HG03565 (cell line): ENCODE data around the gene L3MBTL4.
"Not testable (repeated sequence)": the region's sequence is repeated elsewhere in the genome, so short reads cannot be mapped to it uniquely, and the experiment has no call there.

ENCODE experiments used
- ATAC-seq: cut with Tn5 transposase; IDR thresholded peaks from one replicate; pipeline ENCODE4 v1.9.1; 2021; ENCODE audit warnings: mild to moderate bottlenecking, moderate library complexity; ENCODE audit not compliant: unreplicated experiment

The L3MBTL4 gene

DNA sequence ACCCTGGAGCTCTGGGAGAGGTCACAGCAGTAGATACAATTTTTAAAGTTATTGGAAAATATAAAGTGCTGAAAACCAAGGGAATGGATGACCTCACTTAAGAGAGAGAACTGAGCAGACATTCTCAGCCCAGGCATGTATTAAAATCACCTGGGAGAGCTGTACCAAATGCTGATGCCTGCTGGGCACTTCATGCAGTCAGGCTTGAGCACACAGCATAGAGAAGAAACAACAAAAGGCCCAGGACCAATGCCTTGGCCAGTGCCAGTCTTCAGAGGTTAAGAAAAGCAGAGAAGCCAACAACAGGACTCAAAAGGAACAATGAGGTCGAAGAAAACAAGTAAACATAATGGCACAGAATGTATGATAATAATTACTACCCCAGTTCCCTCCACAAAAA lies 211.8 kb downstream of the L3MBTL4 start:
- ATAC-seq = no peak

DNA sequence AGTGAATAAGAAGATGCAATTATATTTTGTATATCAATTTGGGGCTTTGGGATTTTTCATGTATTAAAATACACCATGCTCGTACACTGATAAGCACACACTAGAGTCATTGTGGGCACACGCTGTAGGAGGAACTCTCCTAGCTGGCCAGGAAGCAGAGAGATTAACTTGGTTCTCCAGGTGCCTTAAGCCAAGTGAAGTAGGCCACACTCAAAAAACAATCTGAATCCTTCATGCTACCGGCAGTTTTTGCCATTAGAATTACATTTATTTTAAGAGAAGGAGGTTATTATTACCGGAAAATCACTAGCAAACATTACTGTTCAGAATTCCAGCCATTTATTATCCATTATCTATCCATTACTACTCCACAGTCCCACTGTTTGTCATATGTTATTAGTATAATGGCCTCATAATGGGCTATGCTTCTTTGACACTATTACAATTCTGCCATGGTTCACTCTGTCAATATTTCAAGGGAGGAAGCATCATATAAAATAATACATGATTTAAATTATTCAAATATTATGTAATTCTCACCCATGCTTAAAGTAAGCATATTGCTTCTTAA lies 214.4 kb downstream of the L3MBTL4 start:
- no peak for ATAC-seq

DNA sequence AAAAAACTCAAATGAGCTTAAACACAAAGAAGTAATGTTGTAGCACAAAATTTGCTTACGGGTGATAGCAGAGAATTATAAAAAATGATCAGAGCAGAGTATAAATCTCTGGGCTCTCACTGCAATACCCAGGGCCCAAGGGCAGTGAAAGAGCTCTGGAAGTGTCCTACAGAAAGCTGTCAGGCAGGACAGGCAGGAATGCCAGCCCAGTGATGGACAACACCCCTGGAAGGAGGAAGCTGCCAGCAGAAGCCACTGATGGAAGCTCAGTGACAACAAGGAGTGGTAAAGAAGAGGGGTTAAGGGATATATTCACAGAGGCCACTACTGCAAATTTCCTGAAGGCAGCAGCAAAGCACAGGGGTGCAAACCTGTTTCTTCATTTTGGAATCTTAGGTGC lies 214.9 kb downstream of the L3MBTL4 start:
- ATAC-seq = no peak

DNA sequence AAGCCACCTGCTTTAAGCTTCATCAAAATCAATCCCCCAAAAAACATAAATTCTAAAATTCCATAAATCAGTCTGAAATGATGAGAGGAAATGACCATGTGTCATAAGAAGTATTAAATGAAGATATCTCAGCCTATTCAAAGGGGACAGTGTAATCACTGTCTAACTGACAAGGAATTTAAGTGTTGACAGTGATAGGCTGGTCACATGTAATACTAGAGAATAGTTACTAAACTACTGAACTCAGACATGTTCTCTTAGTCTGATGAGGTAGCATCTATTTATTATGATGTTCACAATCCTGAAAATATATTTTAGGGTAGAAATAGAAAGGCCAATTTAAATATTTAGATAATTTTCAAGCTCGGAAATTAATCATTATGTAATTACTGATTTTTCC lies 216.1 kb downstream of the L3MBTL4 start:
- ATAC-seq = no peak

DNA sequence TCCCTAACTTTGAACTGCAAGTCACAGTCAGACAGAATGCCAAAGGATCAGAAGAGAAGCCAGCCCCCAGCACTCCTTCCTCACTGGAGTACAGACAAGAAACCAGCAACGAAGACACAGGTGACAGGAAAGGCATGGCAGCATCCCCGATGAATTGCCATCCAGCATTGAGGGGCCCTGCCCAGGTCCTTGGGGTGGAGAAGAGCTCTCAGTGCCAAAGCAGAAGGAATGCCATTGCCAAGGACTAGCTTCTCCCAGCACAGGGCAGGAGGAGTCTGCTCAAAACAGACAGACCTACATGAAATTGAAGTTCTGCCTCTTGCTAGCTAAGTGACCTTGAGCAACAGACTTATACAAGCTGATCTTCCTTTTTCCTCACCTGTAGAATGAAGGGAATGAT lies 220.1 kb downstream of the L3MBTL4 start:
- ATAC-seq = no peak

DNA sequence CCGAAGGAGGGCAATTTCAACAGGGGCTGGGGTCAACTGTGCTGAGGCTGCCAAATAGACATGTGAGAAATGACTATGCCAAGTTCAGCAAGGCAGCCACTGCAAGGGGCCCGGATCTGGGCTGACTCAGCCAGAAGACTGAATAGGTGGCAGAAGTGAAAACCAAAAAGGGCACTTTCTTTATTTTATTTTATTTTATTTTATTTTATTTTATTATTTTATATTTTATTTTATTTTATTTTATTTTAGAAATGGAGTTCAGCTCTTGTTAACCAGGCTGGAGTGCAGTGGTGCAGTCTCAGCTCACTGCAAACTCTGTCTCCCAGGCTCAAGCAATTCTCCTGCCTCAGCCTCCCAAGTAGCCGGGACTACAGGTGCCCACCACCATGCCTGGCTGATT lies 228.9 kb downstream of the L3MBTL4 start:
- ATAC-seq = not testable (repeated sequence)

DNA sequence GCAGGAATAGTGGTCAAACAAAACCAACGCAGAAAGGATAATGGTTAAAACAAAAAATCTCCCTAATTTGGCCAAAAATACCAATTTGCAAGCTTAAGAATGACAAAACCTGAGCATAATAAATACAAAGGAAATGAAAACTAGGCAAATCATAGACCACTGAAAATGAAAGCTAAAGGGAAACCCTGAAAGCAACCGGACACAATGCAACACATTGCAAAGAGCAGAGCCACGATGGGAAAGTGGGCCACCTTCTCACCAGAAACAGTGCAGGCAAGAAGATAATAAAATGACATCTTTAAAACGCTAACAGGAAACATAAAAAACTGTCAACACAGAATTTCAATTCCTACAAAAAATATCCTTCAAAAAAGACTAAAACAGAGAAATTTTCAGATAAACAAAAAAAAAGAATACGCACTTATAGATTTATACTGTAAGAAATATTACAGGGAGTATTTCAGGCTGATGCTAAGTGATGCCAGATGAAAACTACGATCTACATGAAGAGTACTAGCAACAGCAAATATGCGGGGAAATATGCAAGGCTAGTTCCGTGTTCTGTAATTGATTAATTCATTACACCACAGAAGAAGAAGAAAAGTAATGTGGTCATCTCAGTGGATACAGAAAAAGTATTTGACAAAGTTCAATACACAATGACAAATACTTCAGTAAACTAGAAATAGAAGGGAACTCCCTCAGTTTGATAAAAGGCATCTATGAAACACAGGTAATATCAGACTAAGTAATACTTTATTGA lies 239.5 kb downstream of the L3MBTL4 start:
- ATAC-seq = no peak

DNA sequence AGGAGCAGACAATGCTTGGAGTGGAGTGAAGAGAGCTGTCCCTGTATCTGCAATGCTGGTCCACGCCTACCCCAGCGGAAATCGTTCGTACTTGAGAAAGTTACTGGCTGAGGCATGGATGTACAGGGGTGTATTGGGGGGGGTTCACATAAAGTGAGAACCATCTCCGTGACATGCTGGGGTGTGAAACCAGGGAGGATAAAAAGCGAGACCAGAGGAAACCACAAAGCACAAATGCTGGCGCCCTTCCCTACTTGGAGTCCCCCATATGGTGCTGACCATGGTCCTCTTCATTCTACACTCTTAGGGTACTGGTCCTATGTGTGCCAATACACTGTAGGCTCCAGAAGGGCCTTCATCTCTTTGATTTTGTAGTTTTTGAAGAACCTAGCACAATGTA lies 244.1 kb downstream of the L3MBTL4 start:
- ATAC-seq = no peak

DNA sequence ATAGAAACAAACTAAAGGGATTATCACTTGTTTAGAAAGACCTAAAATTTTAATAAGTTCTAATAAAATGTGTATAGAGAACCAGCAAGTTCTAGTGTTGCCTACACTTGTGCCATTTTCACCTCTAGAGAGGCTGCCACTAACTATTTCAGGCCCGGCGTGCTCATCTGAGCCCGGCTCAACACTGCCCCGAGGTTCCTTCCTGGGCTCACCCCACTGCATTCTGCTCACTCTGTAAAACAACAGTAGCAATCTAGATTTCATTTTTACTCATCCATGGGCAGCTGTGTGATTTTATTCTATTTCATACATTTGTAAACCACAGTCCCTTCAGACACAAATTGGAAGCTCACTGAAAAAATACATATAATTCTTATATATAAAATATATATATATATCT lies 253.2 kb downstream of the L3MBTL4 start:
- ATAC-seq = no peak

DNA sequence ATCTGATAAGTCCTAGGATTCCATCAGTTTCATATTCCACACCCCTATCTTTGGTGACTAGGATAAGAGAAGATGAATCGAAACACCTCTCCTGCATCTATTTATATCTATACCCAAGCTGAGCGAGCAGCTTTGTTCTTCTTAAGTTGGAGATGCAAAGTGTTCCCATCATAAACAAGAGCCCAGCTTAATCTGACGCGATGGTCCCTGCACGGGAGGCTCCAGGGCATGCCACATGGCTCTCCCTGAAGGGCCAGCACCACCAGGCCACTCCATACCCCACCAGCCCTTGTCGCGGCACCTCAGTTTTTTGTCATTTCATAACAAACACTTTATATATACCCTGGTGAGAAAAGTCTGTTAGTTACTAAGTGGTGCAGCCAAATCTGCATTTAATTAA lies 255.3 kb downstream of the L3MBTL4 start:
- ATAC-seq = no peak

DNA sequence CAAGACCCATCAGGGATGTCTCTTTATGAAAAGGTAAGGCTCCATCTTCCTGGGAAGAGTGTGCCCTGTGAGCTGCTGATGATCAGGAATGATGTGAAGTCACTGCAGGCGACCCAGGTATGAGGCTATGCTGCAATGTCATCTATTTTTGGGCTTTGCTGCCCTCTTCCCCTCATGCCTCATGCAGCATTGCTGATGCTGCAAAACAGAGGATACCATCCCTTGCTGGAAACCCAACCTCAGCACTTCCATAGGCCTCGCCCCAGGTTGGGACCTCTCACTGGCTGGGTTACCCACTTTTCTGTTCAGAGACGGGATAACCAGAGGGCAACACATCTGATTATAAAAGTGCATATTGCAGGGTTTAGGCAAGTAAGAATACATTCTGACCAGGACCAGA lies 255.8 kb downstream of the L3MBTL4 start:
- no peak for ATAC-seq

DNA sequence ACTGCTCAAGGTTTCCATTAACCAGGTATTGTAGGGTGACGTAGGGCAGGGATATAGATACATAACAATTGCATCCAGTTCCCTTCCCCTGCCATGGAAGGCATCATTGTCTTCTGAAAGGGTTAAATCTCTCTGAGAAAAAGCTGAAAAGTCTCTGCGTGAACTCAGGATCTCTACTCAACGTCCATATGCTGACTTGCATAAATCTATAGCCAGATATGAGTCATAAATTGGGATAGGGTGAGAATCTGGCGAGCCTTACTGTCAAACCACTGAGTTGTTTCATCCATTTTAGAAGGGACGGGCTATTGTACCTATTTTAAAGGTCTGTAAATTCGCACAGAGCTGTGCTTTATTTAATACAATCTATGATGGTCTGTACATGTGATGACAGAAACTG lies 258.3 kb downstream of the L3MBTL4 start:
- no peak for ATAC-seq

DNA sequence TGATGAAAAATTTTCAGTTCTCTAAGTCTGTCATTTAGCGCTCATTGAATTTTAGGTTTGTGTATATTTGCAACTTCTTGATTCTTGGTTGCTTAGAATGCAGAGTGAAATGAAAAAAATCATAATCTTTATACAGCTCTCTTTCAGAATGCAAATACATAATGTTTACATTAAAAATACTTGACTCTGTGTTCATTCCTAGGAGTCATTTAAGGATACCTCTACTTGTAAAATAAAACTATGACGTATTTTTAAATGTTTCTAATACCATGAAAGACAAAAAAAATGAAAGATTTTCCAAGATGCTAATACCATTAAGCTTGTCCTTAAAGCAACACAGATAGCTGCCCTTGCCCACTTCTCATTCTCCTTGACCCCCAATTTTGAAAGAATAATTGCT lies 259.0 kb downstream of the L3MBTL4 start:
- ATAC-seq = no peak

DNA sequence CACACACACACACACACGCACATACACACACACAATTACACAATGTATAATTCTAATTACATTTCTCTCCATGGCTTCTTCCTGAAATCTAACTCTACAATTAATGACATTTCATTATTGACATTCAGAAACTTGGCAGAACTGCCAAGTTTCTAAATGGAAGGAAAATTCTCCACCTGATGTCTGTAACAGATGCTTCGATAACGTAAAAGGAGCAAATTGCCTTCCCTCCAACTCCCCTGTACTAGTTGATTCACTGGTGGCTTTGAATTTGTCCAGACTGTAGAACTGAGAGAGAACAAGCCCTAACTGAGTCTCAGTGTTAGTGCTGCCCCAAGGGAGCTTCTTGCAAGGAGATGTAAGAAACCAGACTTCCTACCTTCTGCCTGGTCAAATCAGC lies 264.3 kb downstream of the L3MBTL4 start:
- ATAC-seq = no peak

DNA sequence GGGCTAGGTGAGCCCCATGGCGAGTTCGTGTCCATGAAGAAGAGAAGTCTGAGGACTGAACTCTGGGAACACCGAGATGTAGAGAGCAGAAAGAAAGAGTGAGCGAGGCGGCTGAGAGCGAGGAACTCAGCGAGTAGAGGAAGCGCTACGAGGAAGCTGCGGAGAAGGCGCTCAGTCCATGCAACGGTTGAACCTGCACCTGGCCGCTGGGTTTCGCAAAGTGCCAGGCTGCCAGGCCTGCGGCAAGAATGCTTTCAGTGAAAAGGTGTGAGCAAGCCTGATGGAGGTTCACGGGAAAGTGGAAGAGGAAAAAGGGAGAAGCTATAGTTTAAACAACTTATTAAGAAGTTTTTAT lies 268.4 kb downstream of the L3MBTL4 start:
- ATAC-seq = no peak

DNA sequence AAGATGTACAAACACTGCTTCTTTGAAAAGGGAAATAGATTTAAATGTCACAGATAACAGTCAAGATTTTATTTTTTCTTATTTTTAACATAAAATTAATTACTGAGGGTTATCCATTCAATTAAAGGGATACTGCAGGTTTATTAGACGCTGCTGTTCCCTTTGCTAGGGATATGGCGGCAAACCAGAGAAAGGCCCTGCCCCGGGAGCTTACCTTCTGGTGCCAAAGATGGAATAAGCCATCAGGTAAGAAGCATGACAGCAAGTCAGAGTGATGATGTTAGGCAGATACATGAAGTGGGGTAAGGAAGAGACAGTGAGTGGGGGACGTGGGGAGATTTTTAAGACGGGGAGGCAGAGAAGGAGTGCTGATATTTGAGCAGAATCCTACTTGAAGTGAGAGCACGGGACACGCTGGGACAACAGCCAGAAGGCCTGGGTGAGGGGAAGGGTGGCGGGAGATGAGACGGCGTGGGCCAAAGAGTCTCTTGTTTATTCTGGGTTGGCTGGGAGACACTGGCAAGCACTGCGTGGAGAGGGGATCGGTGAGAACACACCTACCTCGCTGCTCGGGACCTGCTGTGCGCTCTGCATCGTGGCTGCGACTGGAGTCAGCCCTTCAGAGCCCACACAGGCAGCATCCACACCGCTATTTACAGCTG lies 268.9 kb downstream of the L3MBTL4 start:
- ATAC-seq = no peak

DNA sequence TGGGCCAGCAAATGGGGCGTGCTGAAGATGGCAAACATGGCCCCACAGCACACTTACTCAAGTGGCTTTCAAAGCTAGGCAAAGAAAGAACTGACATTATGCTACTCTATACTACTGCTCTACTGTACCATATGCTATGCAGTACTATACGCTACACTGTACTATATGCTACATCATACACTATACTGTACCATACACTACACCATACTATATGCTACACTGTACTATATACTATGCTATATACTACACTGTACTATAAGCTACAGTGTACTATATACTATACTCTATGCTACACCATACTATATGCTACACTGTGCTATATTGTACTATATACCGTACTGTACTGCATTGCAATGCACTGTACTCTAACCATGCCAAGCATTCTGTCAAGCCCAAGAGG lies 275.7 kb downstream of the L3MBTL4 start:
- no peak for ATAC-seq

DNA sequence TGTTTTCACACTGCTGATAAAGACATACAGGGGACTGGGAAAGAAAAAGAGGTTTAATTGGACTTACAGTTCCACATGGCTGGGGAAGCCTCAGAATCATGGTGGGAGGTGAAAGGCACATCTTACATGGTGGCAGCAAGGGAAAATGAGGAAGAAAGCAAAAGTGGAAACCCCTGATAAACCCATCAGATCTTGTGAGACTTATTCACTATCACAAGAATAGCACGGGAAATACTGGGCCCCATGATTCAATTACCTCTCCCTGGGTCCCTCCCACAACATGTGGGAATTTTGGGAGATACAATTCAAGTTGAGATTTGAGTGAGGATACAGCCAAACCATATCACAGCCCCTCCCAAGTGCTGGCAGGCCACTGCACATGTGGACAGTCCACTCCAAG lies 278.8 kb downstream of the L3MBTL4 start:
- ATAC-seq = not testable (repeated sequence)

DNA sequence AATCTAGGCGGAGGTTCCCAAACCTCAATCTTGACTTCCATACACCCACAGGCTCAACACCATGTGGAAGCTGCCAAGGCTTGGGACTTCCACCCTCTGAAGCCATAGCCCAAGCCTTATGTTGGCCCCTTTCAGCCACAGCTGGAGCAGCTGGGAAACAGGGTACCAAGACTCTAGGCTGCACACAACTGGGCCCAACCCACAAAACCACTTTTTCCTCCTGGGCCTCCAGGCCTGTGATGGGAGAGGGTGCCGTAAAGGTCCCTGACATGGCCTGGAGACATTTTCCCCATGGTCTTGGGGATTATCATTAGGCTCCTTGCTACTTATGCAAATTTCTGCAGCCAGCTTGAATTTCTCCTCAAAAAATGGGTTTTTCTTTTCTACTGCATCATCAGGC lies 279.7 kb downstream of the L3MBTL4 start:
- not testable (repeated sequence) for ATAC-seq

DNA sequence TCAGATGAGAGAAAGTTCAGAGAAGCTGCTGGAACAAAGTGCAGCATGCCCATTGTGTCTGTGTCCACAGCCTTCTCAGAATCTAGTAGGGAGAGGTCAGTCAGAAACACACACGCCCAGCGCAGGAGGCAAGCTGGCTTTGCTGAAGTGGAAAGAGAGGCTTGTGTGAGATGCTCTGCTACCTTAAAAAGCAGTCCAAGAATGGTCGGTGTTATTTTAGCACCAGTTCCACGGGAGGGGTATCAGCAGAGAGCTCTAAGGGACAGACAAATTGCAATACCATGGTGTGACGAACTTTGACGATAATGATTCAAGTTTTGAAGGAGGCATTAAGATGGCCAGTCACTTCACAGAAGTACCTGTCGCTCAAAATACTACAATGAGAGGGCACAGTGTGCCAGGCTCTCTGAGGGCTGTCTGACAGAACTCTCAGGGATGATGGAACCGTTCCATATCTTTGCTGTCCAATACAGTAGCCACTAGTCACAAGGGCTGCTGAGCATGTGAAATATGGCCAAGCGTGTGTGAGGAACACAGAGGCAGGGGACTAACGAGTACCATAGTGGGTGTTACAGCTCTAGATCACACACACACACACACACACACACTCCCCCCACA lies 281.9 kb downstream of the L3MBTL4 start:
- no peak for ATAC-seq

DNA sequence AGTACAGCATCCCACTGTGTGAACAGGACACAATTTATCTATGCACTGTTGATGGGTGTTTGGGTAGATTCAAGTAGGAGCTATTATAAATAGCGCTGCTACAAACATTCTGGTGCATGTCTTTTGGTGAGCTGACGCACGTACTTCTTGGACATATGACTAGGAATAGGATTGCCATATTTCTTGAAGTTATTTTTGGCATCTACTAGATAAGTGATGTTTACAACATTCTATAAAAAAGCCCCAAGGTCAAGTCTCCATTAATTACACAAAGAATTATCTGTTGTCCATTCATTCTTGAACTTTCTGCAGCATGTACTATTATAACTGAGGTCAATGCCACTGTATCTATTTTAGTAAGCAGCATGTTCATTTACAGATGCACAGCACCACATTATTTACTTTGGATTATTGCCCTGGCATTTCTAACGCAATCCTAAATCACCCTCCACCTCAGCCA lies 293.9 kb downstream of the L3MBTL4 start:
- no peak for ATAC-seq

DNA sequence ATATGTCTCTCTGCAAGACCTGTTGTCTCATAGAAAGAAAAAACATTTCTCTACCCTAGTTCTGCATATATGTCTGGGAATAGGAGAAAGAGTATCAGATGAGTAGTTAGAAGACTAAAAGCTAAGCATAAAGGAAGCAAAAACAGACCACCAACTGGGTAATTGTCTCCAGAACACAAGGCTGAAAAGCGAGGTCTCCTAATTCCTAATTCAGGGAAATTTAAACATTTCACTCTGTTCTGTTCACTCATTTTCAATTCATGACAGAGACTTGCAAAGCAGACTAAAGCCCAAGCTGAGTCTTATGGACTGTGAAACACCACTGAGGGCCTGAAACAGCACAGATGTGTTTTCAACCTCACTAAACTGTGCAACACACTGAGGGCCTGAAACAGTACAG lies 294.9 kb downstream of the L3MBTL4 start:
- ATAC-seq = no peak
